ENCODE data around the gene ZNF678. TPM values are rescaled to one million over a fixed set of nuclear protein-coding genes. Genes with fewer than 3 reads are reported as not detected.
"Not testable (repeated sequence)": the region's sequence is repeated elsewhere in the genome, so short reads cannot be mapped to it uniquely, and the experiment has no call there.

Gene ZNF678
- total RNA-seq, 1 experiment from 2014 or later, result 4.7 TPM

- no peak for DNase-seq (ENCODE audit: low read depth)
These were observed 40.0 kb downstream of the ZNF678 start for GRCh38 chr1:227603327-227603726.

- no peak for DNase-seq (ENCODE audit: low read depth)
These were observed 41.1 kb downstream of the ZNF678 start for GRCh38 chr1:227604446-227604845.

- not testable (repeated sequence) for DNase-seq (ENCODE audit: low read depth)
These were observed 42.9 kb downstream of the ZNF678 start for GRCh38 chr1:227606271-227606670.

- no peak for DNase-seq (ENCODE audit: low read depth)
These were observed 44.1 kb downstream of the ZNF678 start for GRCh38 chr1:227607336-227607898.

GRCh38 chr1:227612658-227613057 lies 49.3 kb downstream of the ZNF678 start:
- no peak for DNase-seq (ENCODE audit: low read depth)

GRCh38 chr1:227613526-227613925 lies 50.2 kb downstream of the ZNF678 start:
- no peak for DNase-seq (ENCODE audit: low read depth)

- DNase-seq (ENCODE audit: low read depth), result no peak
These were observed 57.9 kb downstream of the ZNF678 start for GRCh38 chr1:227621211-227621610.

GRCh38 chr1:227622739-227623475 lies 59.6 kb downstream of the ZNF678 start:
- no peak for DNase-seq (ENCODE audit: low read depth)

- no peak for DNase-seq (ENCODE audit: low read depth)
These were observed 69.0 kb downstream of the ZNF678 start for GRCh38 chr1:227632325-227632724.

GRCh38 chr1:227635596-227635995 lies 72.2 kb downstream of the ZNF678 start:
- no peak for DNase-seq (ENCODE audit: low read depth)

GRCh38 chr1:227654431-227654830 lies 91.1 kb downstream of the ZNF678 start:
- no peak for DNase-seq (ENCODE audit: low read depth)

- DNase-seq (ENCODE audit: low read depth), result no peak
These were observed 91.7 kb downstream of the ZNF678 start for GRCh38 chr1:227654858-227655752.

- DNase-seq (ENCODE audit: low read depth), result no peak
These were observed 98.1 kb downstream of the ZNF678 start for GRCh38 chr1:227661495-227661894.

- DNase-seq (ENCODE audit: low read depth), result no peak
These were observed 99.6 kb downstream of the ZNF678 start for GRCh38 chr1:227662933-227663332.

- DNase-seq (ENCODE audit: low read depth), result no peak
These were observed 102.9 kb downstream of the ZNF678 start for GRCh38 chr1:227666286-227666685.

GRCh38 chr1:227673441-227673840 lies 110.1 kb downstream of the ZNF678 start:
- DNase-seq (ENCODE audit: low read depth), result no peak

- no peak for DNase-seq (ENCODE audit: low read depth)
These were observed 122.5 kb downstream of the ZNF678 start for GRCh38 chr1:227685807-227686206.

- DNase-seq (ENCODE audit: low read depth), result no peak
These were observed 134.0 kb downstream of the ZNF678 start for GRCh38 chr1:227697321-227697864.

- not testable (repeated sequence) for DNase-seq (ENCODE audit: low read depth)
These were observed 138.3 kb downstream of the ZNF678 start for GRCh38 chr1:227701631-227702030.

GRCh38 chr1:227707846-227708245 lies 144.5 kb downstream of the ZNF678 start:
- DNase-seq (ENCODE audit: low read depth), result no peak

- no peak for DNase-seq (ENCODE audit: low read depth)
These were observed 146.1 kb downstream of the ZNF678 start for GRCh38 chr1:227709451-227709850.

GRCh38 chr1:227710474-227710873 lies 147.1 kb downstream of the ZNF678 start:
- not testable (repeated sequence) for DNase-seq (ENCODE audit: low read depth)

Data from Daoy (cell line).